GM19397 (cell line): ENCODE results near the gene METTL6.
A peak's percentile ranks its signal among the peaks of the same experiment; 100 is the strongest.
"Not testable (repeated sequence)": the region's sequence is repeated elsewhere in the genome, so short reads cannot be mapped to it uniquely, and the experiment has no call there.

Source experiments
- ATAC-seq: cut with Tn5 transposase; IDR thresholded peaks from one replicate; pipeline ENCODE4 v1.9.1; 2021; ENCODE audit warnings: mild to moderate bottlenecking, moderate library complexity; ENCODE audit not compliant: unreplicated experiment

METTL6 gene

DNA sequence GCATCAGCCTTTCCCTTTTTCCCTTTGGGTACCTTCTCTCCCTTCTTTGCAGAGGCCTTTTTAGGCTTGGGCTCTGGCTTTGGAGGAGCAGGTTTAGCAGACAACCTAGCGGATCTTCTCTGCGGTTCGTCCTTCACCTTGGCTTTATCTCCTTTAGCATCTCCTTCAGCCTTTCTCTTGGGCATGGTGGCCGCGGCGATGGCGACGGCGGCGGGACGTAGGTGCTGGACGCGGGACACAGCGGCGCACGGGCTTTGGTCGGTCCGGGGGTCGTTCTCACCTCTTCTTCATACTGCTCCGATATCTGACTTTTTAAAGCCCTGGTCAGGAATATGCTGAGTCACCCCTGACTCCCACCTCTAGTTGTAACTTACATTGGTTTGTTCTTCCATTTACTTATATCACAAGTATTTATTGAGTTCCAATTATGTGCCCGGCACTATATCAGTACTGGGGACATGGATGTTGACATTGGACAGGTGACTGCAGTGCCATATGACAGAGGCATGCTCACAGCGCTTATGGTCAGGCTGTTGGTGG lies 51.8 kb downstream of the METTL6 start:
- no peak for ATAC-seq

DNA sequence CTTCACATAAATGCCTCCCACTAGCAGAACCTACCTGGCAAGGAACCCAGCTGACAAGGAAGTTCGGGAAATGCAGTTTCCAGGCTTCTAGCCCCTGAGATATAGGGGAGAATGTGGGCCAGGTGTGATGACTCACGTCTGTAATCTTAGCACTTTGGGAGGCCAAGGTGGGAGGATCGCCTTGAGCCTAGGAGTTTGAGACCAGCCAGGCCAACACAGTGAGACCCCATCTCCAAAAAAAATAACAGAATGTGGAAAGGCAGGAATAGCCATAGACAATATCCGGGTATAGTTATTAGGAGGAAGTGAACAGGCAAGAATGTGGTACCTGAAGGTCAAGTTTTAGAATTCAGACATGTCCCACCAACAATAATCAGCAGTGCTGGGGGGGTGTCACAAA lies 54.4 kb downstream of the METTL6 start:
- ATAC-seq, result no peak

GRCh38 chr3:15368561-15369135 lies 58.7 kb downstream of the METTL6 start:
- ATAC-seq, result no peak

DNA sequence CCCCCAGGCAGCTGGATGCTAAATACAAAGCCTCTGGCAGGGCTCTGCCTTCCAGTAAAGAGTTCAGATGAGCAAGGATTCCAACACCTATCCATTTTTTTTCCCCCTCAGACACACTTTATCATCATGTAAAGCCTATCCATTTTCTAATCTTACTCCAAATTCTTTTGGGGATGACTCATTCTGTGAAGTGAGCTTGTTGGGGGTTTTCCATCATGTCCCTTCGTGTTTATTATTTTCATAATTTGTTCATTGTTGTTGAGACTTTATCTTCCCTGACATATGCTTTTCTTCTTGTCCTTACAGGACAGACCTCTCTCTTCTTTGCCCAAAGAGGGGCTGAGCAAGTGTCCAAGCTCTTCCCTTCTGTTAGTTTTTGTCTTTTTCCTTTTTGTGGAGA lies 60.3 kb downstream of the METTL6 start:
- no peak for ATAC-seq

DNA sequence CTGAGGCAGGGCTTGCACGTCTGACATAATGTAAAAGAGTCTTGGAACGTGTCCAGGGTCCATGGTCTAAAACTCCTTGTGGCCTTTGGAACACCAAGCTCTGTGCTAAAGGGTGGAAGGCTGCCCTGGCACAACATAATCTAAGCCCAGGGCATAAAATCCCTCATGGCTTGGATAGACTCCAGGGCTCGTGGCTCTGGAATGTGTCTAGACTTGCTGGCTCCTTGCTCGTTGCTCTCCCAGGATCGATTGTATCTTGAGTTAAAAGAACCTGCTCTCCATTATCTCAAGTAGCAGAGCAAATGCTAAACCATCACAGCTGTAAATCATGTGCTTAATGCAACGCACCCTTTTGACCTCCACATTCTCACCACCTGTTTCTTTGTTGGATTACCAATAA lies 63.3 kb downstream of the METTL6 start:
- not testable (repeated sequence) for ATAC-seq

DNA sequence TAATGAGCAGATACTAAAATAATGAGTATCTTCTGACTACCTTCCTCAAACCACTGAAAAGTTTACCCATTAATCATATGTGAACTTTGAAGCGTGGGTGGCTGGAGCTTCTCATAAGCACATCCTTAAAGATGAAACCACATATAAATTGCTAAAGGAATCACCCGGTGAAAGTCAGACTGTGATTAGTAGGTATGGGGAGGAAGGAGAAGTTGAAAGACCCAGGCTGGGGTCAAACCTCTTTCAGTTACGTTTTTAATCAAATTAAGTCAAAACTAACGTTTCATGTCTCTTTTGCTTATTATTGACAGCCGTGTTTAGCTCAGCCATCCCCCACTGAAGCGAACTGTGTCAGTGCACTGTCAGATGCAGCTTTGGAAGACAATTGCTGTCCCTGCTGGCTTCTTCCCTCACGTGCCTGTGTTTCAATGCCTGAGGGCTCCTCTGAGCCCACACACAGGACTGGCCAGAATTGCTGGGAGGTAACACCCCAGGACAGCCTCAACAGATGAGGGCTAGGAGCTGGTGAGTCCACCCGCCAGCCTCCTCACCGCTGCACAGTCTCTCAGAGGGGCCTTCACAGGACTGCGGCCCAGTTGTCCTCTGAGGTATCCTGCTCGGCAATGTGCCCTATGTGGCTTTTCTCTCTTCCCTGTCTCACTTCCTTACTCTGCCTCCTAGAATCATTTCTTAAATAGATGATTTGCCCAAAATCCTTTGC lies 65.7 kb downstream of the METTL6 start:
- peak; percentile 75 for ATAC-seq

DNA sequence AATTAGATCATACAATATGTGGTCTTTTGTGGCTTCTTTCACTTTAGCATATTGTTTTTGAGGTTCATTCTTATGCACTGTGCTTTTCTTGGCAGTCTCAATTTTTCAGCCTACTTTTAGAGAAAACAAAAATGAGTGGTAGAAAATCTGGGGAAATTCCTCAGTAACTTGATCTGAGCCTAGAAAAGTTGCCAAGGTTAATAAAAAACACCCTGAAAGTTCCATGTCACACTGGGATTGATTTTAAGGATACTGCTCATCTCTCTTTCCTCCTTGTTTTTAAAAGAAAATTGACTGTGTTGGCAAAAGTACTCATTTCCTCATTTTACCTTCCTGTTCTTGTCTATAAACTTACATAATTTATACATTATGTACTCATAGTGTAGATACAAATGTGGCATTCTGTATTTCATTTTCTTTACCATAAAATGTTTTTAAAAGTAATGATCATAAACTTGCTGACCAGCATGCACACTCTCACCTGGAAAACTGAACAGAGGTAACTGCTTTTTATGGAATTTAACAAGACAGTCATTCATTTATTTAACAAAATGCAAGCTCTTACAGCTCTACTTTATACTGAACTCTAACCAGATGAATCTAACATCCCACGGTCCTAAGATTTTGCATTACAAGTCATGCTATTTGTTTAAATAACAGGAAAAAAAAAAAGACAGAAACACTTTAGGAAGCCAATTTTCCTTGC lies 66.4 kb downstream of the METTL6 start:
- ATAC-seq, result no peak
